ENCODE measurements around the gene MYL9. TPM values are rescaled to one million over a fixed set of nuclear protein-coding genes. Genes with fewer than 3 reads are reported as not detected.

The MYL9 gene
- total and polyA plus RNA-seq, 2 experiments from 2014 or later, result 29.7 to 100 TPM

- no peaks in the 10 kb centered on the region; the same call in 1 of the 2 replicates for H4K20me1 ChIP-seq (replicated peaks; ENCODE audit: insufficient read depth)
- no peaks in the 10 kb centered on the region for H3K27me3 ChIP-seq (ENCODE audit: insufficient read depth)
- Mint-ChIP-seq H3K4me1 (no peaks in the 10 kb centered on the region; the same call in 1 of the 3 replicates), H3K36me3 (ENCODE audit: low read depth) (peaks cover 3% of the 10 kb centered on the region; the same call in 2 of the 3 replicates), H3K9me3 (0 out of 3 replicates have a peak, but pooled peaks cover 3% of the 10 kb centered on the region), H3K27me3 (ENCODE audit: insufficient read depth, low read depth, poor library complexity) (peaks cover 5% of the 10 kb centered on the region), H3K27ac (no peak overlapping the region), H3K4me3 (no peak overlapping the region)
- H3K9me2 ChIP-seq (ENCODE audit: insufficient read depth), result no peaks in the 10 kb centered on the region
- H3K36me3 ChIP-seq (ENCODE audit: insufficient read depth), result no peaks in the 10 kb centered on the region
- peaks cover under 1% of the 10 kb centered on the region; the same call in 1 of the 2 replicates for H3K79me2 ChIP-seq (replicated peaks; ENCODE audit: insufficient read depth)
- no peak overlapping the region for H3K4me3 ChIP-seq
- H2AFZ ChIP-seq, result no peak overlapping the region
- H3K4me2 ChIP-seq, result no peak overlapping the region
- H3F3A ChIP-seq (replicated peaks; ENCODE audit: low read depth), result 0 out of 2 replicates have a peak, but pooled peaks cover 7% of the 10 kb centered on the region
- TF ChIP-seq JUNB (IDR thresholded peaks at IDR 0.05; ENCODE audit: unreplicated experiment) (no peak), EZH2 (IDR thresholded peaks at IDR 0.05; ENCODE audit: low read depth, unreplicated experiment) (no peak), REST (IDR thresholded peaks at IDR 0.05; ENCODE audit: unreplicated experiment) (no peak), STAT1 (IDR thresholded peaks at IDR 0.05; ENCODE audit: unreplicated experiment) (no peak), CTCF (conservative IDR thresholded peaks at IDR 0.05; ENCODE audit: low read depth in 2 of 2) (no peak), CREB1 (CRISPR knock-in tag; IDR thresholded peaks at IDR 0.05; ENCODE audit: low read depth) (no peak), ZNF462 (CRISPR knock-in tag; IDR thresholded peaks at IDR 0.05) (no peak), NANOG (IDR thresholded peaks at IDR 0.05; ENCODE audit: borderline replicate concordance) (no peak), POLR2AphosphoS5 (IDR thresholded peaks at IDR 0.05; ENCODE audit: low read depth) (no peak), ZNF331 (CRISPR knock-in tag; IDR thresholded peaks at IDR 0.05; ENCODE audit: low read depth) (no peak), ZNF114 (CRISPR knock-in tag; IDR thresholded peaks at IDR 0.05) (no peak), ETS1 (IDR thresholded peaks at IDR 0.05) (no peak), EZH2phosphoT487 (IDR thresholded peaks at IDR 0.05; ENCODE audit: unreplicated experiment) (no peak)
- H3K4me1 ChIP-seq (ENCODE audit: insufficient read depth), result peaks cover 4% of the 10 kb centered on the region; the same call in 1 of the 2 replicates
- H3K27ac ChIP-seq (ENCODE audit: low read depth), result no peak overlapping the region
- DNase-seq (ENCODE audit: low spot score) (no peak), ATAC-seq (no peak)
Measured at GRCh38 chr20:36555248-36555647, 13.9 kb downstream of the MYL9 start.

Data from GM23338 (cell line).